GM03348 (cell line): ENCODE data around the gene TALDO1.
"Not testable (repeated sequence)": the region's sequence is repeated elsewhere in the genome, so short reads cannot be mapped to it uniquely, and the experiment has no call there.

ENCODE experiments used
- DNase-seq: peaks from one replicate; pipeline ENCODE4 v3.0.0; 2012; ENCODE audit warnings: low spot score

The TALDO1 gene

GRCh38 chr11:719214-720016 is 27.8 kb upstream of the TALDO1 start:
- no peak for DNase-seq

GRCh38 chr11:720017-720641 is 27.1 kb upstream of the TALDO1 start:
- no peak for DNase-seq

- DNase-seq, result no peak
Measured at GRCh38 chr11:720642-721246, 26.5 kb upstream of the TALDO1 start.

- no peak for DNase-seq
Measured at GRCh38 chr11:721247-721740, 26.0 kb upstream of the TALDO1 start.

- no peak for DNase-seq
Measured at GRCh38 chr11:721741-722345, 25.4 kb upstream of the TALDO1 start.

GRCh38 chr11:722346-722811 is 24.9 kb upstream of the TALDO1 start:
- DNase-seq, result no peak

- DNase-seq, result peak; percentile 72
Measured at GRCh38 chr11:723120-723883, 24.0 kb upstream of the TALDO1 start.

- no peak for DNase-seq
Measured at GRCh38 chr11:724049-724777, 23.1 kb upstream of the TALDO1 start.

GRCh38 chr11:724778-725386 is 22.4 kb upstream of the TALDO1 start:
- no peak for DNase-seq

GRCh38 chr11:725624-726202 is 21.6 kb upstream of the TALDO1 start:
- no peak for DNase-seq

GRCh38 chr11:726278-727220 is 20.7 kb upstream of the TALDO1 start:
- no peak for DNase-seq

- DNase-seq, result no peak
Measured at GRCh38 chr11:727281-727701, 20.0 kb upstream of the TALDO1 start.

GRCh38 chr11:727859-728748 is 19.2 kb upstream of the TALDO1 start:
- peak; percentile 95 for DNase-seq

- peak; percentile 2 for DNase-seq
Measured at GRCh38 chr11:728901-729491, 18.3 kb upstream of the TALDO1 start.

- no peak for DNase-seq
Measured at GRCh38 chr11:729492-730074, 17.7 kb upstream of the TALDO1 start.

- peak; percentile 3 for DNase-seq
Measured at GRCh38 chr11:733072-733471, 14.2 kb upstream of the TALDO1 start.

GRCh38 chr11:734541-734940 is 12.7 kb upstream of the TALDO1 start:
- not testable (repeated sequence) for DNase-seq
